HUDEP-2 (cell line): ENCODE results near the gene CSNK2B.

Source experiments
- DNase-seq, 76 experiments: peaks; one replicate each; lab custom pipeline; 2025; ENCODE audit not compliant: unreplicated experiment in 76 of 76; lab: John Stamatoyannopoulos, UW

Gene CSNK2B

GRCh38 chr6:31665501-31666336 lies at the start of gene CSNK2B:
TSS of gene CSNK2B (plus strand) at chr6:31666080. CDS start at chr6:31666832, 752 bp downstream.
- peak in 75 of 76 experiments; percentile 82 to 99 (median 99) for DNase-seq

DNA sequence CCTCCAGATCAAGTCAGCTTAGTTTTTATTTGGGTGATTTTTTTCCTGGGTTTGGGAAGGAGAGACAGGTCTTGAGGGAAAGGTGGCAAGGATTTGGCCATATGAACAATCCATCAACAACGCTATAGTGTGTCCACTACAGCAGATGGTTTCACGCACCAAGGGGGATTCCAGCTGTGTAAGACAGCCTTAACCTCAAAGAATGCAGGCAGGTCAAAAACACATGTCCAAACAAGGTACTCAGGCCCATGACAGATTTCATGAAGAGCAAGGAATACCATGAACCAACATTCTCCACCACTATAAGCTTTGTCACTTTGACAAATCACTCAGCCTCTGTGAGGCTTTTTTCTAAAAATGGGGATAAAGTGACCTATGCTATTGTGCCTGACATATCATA lies 48.9 kb upstream of the CSNK2B start:
- DNase-seq = no peak

GRCh38 chr6:31619805-31620585 lies 45.9 kb upstream of the CSNK2B start:
- peak; percentile 92 to 100 (median 99) for DNase-seq

DNA sequence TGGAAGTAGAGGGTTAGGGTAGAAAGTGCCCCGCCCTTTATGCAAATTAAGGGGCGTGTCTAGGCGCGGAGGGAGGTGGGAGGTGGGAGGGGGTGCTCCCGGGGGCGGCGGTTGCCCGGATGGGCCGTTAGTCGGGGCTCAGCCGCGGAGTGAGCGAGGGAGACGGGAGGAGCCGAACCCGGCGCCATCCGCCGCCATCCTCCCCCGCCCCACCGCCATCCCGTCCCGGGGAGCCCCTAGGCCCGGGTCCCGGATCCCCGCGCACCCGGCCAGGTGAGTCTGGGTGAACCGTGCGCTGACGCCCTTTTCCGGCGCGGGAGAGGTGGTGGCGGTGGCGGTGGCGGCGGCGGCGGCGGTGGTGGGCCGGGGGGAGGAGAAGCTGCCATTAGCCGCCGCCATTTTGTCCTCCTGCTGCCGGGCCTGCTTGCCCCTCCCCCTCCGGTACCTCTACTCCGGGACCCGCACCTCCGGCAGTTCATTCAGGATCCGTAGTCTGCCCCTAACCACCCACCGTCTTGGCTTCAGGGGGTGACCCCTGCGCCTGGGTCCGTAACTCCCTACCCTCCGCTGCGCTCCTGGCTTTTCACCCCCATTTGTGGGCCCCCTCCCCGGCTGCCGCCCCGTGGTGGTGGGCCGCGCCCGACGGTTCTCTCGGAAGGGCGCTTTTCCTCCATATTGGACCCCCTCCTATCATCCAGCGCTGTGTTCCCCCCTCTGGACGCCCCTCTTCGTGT lies 45.1 kb upstream of the CSNK2B start, which contains the start of gene PRRC2A:
TSS of gene PRRC2A (plus strand) at position 130 of the 734 bp plus-strand sequence. CDS start 2,075 bp downstream, outside the sequence.
- peak in 62 of 76 experiments; percentile 35 to 100 (median 82) for DNase-seq

- no peak for DNase-seq
Observed at GRCh38 chr6:31621320-31621939, 44.5 kb upstream of the CSNK2B start.

DNA sequence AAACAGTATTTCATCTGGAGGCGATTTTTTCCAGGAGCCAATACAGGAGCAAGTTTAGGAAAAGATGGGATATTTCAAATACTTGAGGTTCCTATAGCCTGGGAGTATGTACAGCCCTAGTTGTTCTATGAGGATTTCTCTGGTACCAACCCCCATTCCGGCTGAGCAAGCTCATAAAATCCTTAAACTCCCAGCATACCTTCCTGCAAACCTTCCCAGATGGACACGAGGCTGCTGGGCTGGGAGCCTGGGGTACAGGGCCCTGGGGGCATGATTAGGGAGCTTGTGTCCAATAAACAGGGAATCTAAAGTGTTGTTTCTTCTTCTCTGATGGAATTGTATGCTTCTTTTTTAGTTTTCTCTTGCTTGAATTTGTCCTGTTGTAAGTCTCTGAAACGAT lies 43.9 kb upstream of the CSNK2B start:
- no peak for DNase-seq

- no peak for DNase-seq
Observed at GRCh38 chr6:31622684-31623091, 43.2 kb upstream of the CSNK2B start.

- no peak for DNase-seq
Observed at GRCh38 chr6:31624070-31624469, 41.8 kb upstream of the CSNK2B start.

GRCh38 chr6:31626952-31627351 lies 38.9 kb upstream of the CSNK2B start:
- DNase-seq = no peak

DNA sequence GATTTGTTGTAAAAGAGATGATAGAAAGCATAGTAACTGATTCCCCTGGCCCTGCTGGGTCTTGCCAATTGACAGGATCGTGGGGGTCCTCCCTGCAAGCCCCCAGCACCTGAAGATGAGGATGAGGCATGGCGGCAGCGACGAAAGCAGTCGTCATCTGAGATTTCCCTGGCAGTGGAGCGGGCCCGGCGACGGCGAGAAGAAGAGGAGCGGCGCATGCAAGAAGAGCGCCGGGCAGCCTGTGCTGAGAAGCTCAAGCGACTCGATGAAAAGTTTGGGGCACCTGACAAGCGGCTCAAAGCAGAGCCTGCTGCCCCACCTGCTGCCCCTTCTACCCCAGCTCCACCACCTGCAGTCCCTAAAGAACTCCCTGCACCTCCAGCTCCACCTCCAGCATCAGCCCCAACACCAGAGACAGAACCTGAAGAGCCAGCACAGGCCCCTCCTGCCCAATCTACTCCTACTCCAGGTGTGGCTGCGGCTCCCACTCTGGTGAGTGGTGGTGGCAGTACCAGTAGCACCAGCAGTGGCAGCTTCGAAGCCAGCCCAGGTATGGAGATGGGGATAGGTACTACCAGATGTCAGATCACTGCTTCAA lies 38.1 kb upstream of the CSNK2B start:
- no peak for DNase-seq

- DNase-seq = no peak
Observed at GRCh38 chr6:31629014-31629413, 36.9 kb upstream of the CSNK2B start.

GRCh38 chr6:31630177-31630934 lies 35.5 kb upstream of the CSNK2B start:
- DNase-seq = no peak

- no peak for DNase-seq
Observed at GRCh38 chr6:31631209-31631608, 34.7 kb upstream of the CSNK2B start.

DNA sequence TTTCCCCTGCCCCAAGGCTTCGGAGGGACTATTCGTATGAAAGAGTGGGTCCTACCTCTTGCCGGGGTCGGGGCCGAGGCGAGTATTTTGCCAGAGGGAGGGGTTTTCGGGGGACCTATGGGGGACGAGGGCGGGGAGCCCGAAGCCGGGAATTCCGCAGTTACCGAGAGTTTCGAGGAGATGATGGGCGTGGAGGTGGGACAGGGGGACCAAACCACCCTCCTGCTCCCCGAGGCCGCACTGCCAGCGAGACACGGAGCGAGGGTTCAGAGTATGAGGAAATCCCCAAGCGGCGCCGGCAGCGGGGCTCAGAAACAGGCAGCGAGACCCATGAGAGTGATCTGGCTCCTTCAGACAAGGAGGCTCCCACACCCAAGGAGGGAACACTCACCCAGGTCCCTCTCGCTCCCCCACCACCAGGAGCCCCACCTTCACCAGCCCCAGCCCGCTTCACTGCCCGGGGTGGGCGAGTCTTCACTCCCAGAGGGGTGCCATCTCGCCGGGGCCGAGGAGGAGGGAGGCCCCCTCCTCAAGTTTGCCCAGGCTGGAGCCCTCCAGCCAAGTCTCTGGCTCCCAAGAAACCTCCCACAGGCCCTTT lies 34.1 kb upstream of the CSNK2B start:
- no peak for DNase-seq

GRCh38 chr6:31632279-31632946 lies 33.5 kb upstream of the CSNK2B start:
- DNase-seq = no peak

- no peak for DNase-seq
Observed at GRCh38 chr6:31633447-31633846, 32.4 kb upstream of the CSNK2B start.

DNA sequence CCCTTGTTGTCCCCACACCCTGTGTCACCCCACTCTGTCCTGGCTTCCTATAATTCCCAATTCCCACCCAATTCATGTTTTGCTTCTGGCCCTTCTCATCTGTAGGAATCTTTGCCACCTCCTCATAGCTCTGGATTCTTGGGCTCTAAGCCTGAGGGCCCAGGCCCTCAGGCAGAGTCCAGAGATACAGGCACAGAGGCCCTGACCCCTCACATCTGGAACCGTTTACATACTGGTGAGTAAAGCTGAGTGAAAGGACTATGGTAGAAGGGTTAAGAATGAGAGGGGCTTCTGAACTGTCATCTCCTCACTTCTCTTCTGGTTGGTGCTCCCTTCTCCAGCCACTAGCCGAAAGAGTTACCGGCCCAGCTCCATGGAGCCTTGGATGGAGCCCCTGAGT lies 31.7 kb upstream of the CSNK2B start:
- no peak for DNase-seq

- no peak for DNase-seq
Observed at GRCh38 chr6:31634969-31635575, 30.8 kb upstream of the CSNK2B start.
